Fibroblast of skin of back (primary cell): ENCODE results near the gene SPAG17.

Source experiments
- DNase-seq: peaks from one replicate; pipeline ENCODE4 v3.0.0-alpha.2; 2013

The SPAG17 gene

GRCh38 chr1:118075116-118075515 is 109.9 kb downstream of the SPAG17 start:
- peak; percentile 51 for DNase-seq

GRCh38 chr1:118073648-118074435 is 111.2 kb downstream of the SPAG17 start:
- no peak for DNase-seq

- DNase-seq = no peak
These were observed 135.0 kb downstream of the SPAG17 start for GRCh38 chr1:118049981-118050380.

- DNase-seq = no peak
These were observed 137.3 kb downstream of the SPAG17 start for GRCh38 chr1:118047650-118048224.

GRCh38 chr1:118047006-118047649 is 137.9 kb downstream of the SPAG17 start:
- no peak for DNase-seq

- DNase-seq = no peak
These were observed 141.4 kb downstream of the SPAG17 start for GRCh38 chr1:118043624-118044023.

GRCh38 chr1:118042501-118042900 is 142.5 kb downstream of the SPAG17 start:
- DNase-seq = peak; percentile 34

- DNase-seq = no peak
These were observed 145.9 kb downstream of the SPAG17 start for GRCh38 chr1:118039170-118039569.

- no peak for DNase-seq
These were observed 152.1 kb downstream of the SPAG17 start for GRCh38 chr1:118032883-118033282.

GRCh38 chr1:118028267-118028666 is 156.8 kb downstream of the SPAG17 start:
- DNase-seq = no peak

- peak; percentile 11 for DNase-seq
These were observed 161.8 kb downstream of the SPAG17 start for GRCh38 chr1:118023199-118023598.

GRCh38 chr1:118021668-118022067 is 163.4 kb downstream of the SPAG17 start:
- peak; percentile 3 for DNase-seq

- DNase-seq = no peak
These were observed 167.0 kb downstream of the SPAG17 start for GRCh38 chr1:118018060-118018459.

- DNase-seq = no peak
These were observed 171.1 kb downstream of the SPAG17 start for GRCh38 chr1:118013938-118014337.

GRCh38 chr1:118013336-118013735 is 171.7 kb downstream of the SPAG17 start:
- no peak for DNase-seq

GRCh38 chr1:118012515-118013124 is 172.4 kb downstream of the SPAG17 start:
- DNase-seq = no peak

- no peak for DNase-seq
These were observed 177.0 kb downstream of the SPAG17 start for GRCh38 chr1:118008011-118008410.

- DNase-seq = no peak
These were observed 177.6 kb downstream of the SPAG17 start for GRCh38 chr1:118007391-118007790.

- no peak for DNase-seq
These were observed 180.7 kb downstream of the SPAG17 start for GRCh38 chr1:118004312-118004711.

- DNase-seq = no peak
These were observed 199.1 kb downstream of the SPAG17 start for GRCh38 chr1:117985973-117986372.

GRCh38 chr1:117985239-117985638 is 199.8 kb downstream of the SPAG17 start:
- no peak for DNase-seq

- no peak for DNase-seq
These were observed 203.4 kb downstream of the SPAG17 start for GRCh38 chr1:117981455-117982192.

- DNase-seq = no peak
These were observed 208.6 kb downstream of the SPAG17 start for GRCh38 chr1:117976381-117976780.
